COLO668 (cell line): ENCODE results near the gene KIF13A.
"Not testable (repeated sequence)": the region's sequence is repeated elsewhere in the genome, so short reads cannot be mapped to it uniquely, and the experiment has no call there.

Experiments used
- DNase-seq: peaks from one replicate; lab custom pipeline; 2025; ENCODE audit not compliant: unreplicated experiment; lab: John Stamatoyannopoulos, UW

Gene KIF13A

DNA sequence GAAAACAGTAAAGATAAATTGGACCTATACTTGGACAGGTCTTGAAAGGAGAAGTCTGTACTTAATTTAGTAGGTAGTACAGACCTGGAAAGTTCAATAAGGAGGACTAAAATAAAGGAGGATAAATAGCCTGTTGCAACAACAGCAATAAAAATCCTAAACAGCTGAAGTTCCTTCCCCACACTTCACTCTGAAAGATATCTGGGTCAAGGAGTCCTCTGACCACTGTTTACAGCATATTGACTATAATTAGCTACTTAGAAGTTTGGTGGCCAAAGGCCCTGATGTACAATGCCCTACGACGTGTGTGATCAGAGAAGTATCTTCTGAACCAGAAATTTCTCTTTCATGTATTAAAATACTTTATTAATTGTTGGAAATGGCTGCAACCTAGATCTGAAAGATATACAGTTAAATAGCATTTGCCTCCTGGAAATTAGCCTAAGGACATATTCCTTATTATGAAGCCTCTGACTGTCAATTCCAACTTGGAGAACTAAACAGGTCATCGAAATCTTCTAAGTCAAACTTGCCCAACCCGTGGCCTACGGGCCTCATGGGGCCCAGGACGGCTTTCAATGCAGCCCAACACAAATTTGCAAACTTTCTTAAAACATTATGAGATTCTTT is 82.8 kb downstream of the KIF13A start:
- DNase-seq = no peak

- no peak for DNase-seq
Measured at GRCh38 chr6:17902974-17903373, 84.5 kb downstream of the KIF13A start.

DNA sequence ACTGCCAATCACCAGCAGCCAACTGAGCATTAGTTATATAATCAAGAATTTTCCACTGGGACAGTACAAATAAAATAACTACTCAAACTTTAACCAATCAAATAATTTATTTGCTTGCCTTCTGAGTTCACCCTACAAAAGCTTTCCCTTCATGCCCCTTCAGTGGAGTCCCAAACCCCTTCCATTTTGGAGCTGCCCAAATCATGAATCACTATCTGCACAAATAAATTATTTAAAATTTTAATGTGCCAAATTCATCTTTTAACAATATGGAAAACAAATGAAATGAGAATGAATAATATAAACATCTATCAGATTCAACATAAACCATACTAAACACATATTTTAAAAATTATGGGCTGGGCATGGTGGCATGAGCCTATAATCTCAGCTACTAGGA is 85.9 kb downstream of the KIF13A start:
- no peak for DNase-seq

DNA sequence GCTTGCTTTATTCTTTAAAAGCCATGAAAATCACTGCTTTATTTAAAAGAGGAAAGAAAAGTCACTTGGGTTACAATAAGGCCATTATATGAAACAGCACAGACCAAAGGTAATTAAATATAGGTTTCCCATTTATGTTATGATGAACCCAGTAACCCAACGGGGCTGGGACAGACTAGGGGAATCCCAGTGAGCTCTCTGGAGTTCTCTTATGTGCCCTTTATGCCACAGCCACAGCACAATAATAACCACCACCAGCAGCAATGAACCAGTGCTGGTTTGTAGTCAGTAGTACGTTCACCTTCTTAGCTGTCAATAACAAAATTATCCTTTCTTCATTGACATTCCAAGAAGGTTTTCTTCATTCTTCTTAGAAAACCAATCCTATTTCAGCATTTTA is 87.4 kb downstream of the KIF13A start:
- no peak for DNase-seq

DNA sequence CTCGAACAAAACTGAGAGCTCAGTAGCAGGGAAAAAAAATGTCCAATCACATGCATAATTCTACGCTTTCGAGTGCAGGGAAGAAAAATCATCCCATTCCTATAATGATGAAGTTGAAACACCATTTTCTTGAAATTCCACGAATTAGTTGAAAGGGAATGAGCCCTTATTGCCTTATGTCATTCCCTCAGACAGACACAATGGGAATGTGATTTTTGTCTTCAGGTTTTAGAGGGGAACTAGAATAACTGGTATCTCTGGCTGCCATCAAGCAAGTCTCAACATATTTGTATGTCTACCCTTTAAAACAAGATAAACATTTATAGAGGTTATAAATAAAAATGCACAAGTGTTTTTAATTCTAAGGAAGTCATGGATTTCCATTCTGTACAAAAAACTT is 87.9 kb downstream of the KIF13A start:
- no peak for DNase-seq

- no peak for DNase-seq
Measured at GRCh38 chr6:17897681-17898080, 89.8 kb downstream of the KIF13A start.

DNA sequence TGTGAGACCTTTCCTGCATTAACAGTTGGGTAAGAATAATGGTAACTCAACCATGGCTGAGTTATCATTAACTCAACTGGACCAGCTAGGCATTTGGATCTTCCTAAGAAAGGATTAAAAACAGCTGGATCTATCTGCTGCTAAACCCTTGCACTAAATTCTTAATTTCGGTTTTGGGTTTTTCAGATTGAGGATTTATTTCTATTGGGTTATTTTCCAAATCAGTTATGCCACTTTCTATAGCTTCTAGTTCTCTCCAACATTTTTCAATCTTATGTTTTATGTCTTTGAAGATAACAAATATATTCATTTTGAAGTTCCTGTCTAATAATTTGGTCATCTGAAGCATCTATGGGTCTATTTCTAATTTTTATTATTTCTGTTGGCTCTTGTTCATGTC is 92.5 kb downstream of the KIF13A start:
- no peak for DNase-seq

- no peak for DNase-seq
Measured at GRCh38 chr6:17894191-17894590, 93.2 kb downstream of the KIF13A start.

- DNase-seq = no peak
Measured at GRCh38 chr6:17892097-17892686, 95.2 kb downstream of the KIF13A start.

- DNase-seq = no peak
Measured at GRCh38 chr6:17890309-17890708, 97.1 kb downstream of the KIF13A start.

- DNase-seq = not testable (repeated sequence)
Measured at GRCh38 chr6:17889777-17890176, 97.7 kb downstream of the KIF13A start.

DNA sequence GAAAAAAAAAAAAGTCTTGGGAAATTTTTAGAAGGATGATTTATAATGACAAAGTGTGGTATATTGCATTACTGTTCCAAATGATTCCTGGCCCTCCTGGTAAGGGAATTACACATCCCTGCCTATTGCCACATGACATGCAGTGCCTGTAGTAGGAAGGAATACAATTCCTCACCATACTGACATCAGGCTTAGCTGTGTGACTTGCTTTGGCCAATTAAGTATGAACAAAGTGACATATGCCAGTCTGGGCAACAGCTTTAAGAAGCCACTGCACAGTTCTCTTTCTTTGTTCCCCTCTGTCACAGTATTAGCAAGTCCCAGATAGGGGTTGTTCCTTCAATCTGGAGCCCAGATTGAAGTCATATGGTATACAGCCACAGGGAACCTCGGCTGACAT is 100.5 kb downstream of the KIF13A start:
- DNase-seq = no peak

DNA sequence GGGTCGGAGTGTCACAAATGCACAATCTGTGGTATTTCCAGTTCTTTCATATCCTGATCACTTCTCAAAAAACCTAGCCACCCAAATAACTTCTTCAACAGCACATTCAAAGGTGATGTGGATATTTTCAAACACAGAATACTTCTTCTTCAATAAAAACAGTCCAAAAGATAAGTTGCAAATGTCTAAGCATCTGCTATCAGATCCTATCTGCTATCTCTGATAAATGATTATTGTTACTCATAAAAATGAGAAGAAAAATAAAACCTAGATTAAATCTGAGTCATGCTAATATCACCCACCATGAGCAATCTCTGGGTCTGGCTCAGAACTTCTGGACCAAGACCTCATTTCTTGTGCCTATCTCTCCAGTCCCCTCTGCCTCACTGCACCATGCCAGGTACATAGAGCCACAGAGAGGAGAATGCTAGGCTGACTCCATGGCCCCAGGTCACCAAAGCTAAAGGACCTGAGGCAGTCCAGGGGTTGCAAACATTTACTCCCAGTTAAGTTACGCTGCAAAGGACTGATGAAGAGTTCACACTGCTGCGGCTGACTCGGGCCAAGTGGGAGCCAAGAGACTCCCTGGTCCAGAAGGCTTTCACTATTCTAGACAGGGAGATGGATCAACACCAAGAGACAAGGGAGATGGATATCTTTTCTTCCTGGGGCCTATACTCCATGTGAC is 101.4 kb downstream of the KIF13A start:
- DNase-seq = no peak

GRCh38 chr6:17884498-17885478 is 102.6 kb downstream of the KIF13A start:
- DNase-seq = no peak

GRCh38 chr6:17883665-17884497 is 103.6 kb downstream of the KIF13A start:
- DNase-seq = no peak

- no peak for DNase-seq
Measured at GRCh38 chr6:17881085-17881858, 106.2 kb downstream of the KIF13A start.

- no peak for DNase-seq
Measured at GRCh38 chr6:17879184-17879583, 108.3 kb downstream of the KIF13A start.

- no peak for DNase-seq
Measured at GRCh38 chr6:17878734-17879133, 108.7 kb downstream of the KIF13A start.

DNA sequence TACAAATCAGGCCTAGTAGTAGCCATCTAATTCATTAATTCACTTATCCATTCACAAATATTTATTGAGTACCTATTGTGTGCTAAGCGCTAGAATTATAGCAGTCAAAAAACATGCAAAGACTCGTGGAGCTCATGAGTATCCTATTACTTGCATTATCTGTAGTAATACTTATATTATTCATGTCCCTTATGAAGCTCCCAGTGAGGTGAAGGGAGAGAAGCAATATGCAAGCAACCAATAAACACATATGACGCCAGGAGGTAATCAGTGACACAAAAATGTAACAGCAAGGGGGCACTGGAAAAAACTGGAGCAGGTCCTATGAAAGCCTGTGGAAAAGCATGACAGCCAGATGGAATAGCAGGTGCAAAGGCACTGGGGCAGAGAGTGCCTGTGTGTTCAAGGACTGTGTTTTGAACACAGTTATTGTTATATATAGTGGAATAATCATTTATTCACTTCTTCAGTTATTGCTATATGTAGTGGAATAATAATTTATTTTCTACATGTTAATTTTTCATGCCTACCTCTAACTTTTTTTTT is 109.5 kb downstream of the KIF13A start:
- DNase-seq = no peak
